Mucosa of descending colon (tissue), 3 donors: ENCODE data around the gene MPHOSPH9. TPM values are rescaled to one million over a fixed set of nuclear protein-coding genes. Genes with fewer than 3 reads are reported as not detected.

Source experiments
- ATAC-seq: fragments of 200-7000 bp; cut with Tn5 transposase; one replicate; pipeline ENCODE4 v1.9.1; 2020; ENCODE audit warnings: mild to moderate bottlenecking, moderate library complexity
- DNase-seq, 3 donors: peaks; one replicate each; pipeline ENCODE4 v3.0.0-alpha.2; 2020
- H3K36me3 ChIP-seq: fragments of 200-600 bp; one replicate; pipeline ENCODE4 v1.8.0; 2021; ENCODE audit warnings: low read depth, mild to moderate bottlenecking
- H3K4me1 ChIP-seq: fragments of 200-600 bp; one replicate; pipeline ENCODE4 v1.8.0; 2021; ENCODE audit warnings: low read depth, mild to moderate bottlenecking
- H3K4me3 ChIP-seq: fragments of 200-600 bp; one replicate; pipeline ENCODE4 v1.8.0; 2021; ENCODE audit warnings: mild to moderate bottlenecking
- H3K9me3 ChIP-seq: fragments of 200-600 bp; one replicate; pipeline ENCODE4 v1.8.0; 2021; ENCODE audit warnings: mild to moderate bottlenecking
- intact Hi-C, 2 donors: fragments of 100-400 bp; cut with DNase I in 1 of 2; cut with micrococcal nuclease in 1 of 2; formaldehyde crosslinking; loops; one replicate each; pipeline versions ENCODE4 v1.11.0 to v1.11.1; 2022; cut with DNase I, micrococcal nuclease
- total RNA-seq, 3 donors: library from RNA; stranded (reverse); fragmentation: NEBNext Ultra II Directional in 2 of 3; extraction: Animal tissue kit (Norgen Biotek cat#: 25700) in 2 of 3; gene quantifications; one replicate each; pipeline versions ENCODE4 v1.2.1 to v1.2.4, GENCODE V29; 2021 to 2023
- TF ChIP-seq, protein P1 (sequence below): fragments of 200-600 bp; IDR thresholded peaks from one replicate; pipeline ENCODE4 v1.8.0; 2022; ENCODE audit warnings: antibody characterized with exemption, mild to moderate bottlenecking
- donor health status: DM: no; HTN: no; CAD: no; lungs with moderate emphysema.
- donor health status: DM: no; HTN: no; CAD: no.
- donor health status: DM: no; HTN: yes; CAD: no.

The MPHOSPH9 gene
- total RNA-seq, 3 donors from 2014 or later: 19.6 to 28.7 (median 19.8) TPM

- TF ChIP-seq, protein P1, sequence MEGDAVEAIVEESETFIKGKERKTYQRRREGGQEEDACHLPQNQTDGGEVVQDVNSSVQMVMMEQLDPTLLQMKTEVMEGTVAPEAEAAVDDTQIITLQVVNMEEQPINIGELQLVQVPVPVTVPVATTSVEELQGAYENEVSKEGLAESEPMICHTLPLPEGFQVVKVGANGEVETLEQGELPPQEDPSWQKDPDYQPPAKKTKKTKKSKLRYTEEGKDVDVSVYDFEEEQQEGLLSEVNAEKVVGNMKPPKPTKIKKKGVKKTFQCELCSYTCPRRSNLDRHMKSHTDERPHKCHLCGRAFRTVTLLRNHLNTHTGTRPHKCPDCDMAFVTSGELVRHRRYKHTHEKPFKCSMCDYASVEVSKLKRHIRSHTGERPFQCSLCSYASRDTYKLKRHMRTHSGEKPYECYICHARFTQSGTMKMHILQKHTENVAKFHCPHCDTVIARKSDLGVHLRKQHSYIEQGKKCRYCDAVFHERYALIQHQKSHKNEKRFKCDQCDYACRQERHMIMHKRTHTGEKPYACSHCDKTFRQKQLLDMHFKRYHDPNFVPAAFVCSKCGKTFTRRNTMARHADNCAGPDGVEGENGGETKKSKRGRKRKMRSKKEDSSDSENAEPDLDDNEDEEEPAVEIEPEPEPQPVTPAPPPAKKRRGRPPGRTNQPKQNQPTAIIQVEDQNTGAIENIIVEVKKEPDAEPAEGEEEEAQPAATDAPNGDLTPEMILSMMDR: no peak
- ATAC-seq: no peak
- intact Hi-C loops: loop anchor here in 1 of 2 donors (5.0 to 10.0 kb wide), 2 partner anchors 102 to 164 kb away; partner anchors contain the start of gene ARL6IP4
- no peaks in the 10 kb centered on the region for H3K36me3 ChIP-seq
- H3K9me3 ChIP-seq: no peaks in the 10 kb centered on the region
- H3K4me1 ChIP-seq: no peaks in the 10 kb centered on the region
- no peak overlapping the region for H3K4me3 ChIP-seq
- DNase-seq: no peak
Observed at GRCh38 chr12:123149088-123149487, 83.9 kb downstream of the MPHOSPH9 start.

DNA sequence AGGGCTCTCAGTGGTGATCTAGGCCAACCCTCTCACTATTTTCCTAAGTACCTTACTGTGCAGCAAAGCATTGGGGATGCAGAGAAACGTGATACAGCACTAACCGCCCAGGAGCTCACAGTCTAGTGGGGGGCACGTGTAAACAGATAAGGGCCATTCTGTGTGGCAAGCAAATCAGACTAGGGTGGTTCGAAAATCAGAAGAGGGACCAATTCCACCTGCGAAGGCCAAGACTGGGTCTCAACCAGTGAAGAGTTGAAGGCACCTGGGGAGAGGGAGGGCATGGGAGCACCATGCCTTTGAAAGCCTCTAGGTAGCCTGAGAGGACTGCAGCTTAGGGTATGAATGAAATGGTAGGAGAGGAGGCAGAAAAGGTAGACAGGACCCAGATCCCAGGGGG is 84.3 kb downstream of the MPHOSPH9 start:
- DNase-seq: no peak
- Histone ChIP-seq H3K9me3 (no peaks in the 10 kb centered on the region), H3K4me1 (peaks cover under 1% of the 10 kb centered on the region), H3K36me3 (no peaks in the 10 kb centered on the region), H3K4me3 (no peak overlapping the region)
- TF ChIP-seq, protein P1: no peak
- intact Hi-C loops: loop anchor here in 1 of 2 donors (5.0 to 10.0 kb wide), 2 partner anchors 101 to 164 kb away; partner anchors contain the start of gene ARL6IP4
- no peak for ATAC-seq

- no peak for ATAC-seq
- intact Hi-C loops: loop anchor here in 1 of 2 donors (5.0 to 10.0 kb wide), 2 partner anchors 101 to 163 kb away; partner anchors contain the start of gene ARL6IP4
- no peak for DNase-seq
- Histone ChIP-seq H3K4me3 (no peak overlapping the region), H3K9me3 (no peaks in the 10 kb centered on the region), H3K4me1 (peaks cover 5% of the 10 kb centered on the region), H3K36me3 (no peaks in the 10 kb centered on the region)
- TF ChIP-seq, protein P1: no peak
Observed at GRCh38 chr12:123148223-123148622, 84.7 kb downstream of the MPHOSPH9 start.

- intact Hi-C loops: loop anchor here in 1 of 2 donors (5.0 to 10.0 kb wide), 2 partner anchors 98 to 160 kb away; partner anchors contain the start of gene ARL6IP4
- no peak for ATAC-seq
- Histone ChIP-seq H3K4me3 (no peak overlapping the region), H3K4me1 (peaks cover 34% of the 10 kb centered on the region), H3K9me3 (no peaks in the 10 kb centered on the region), H3K36me3 (no peaks in the 10 kb centered on the region)
- DNase-seq: no peak
- TF ChIP-seq, protein P1: no peak
Observed at GRCh38 chr12:123145211-123145610, 87.7 kb downstream of the MPHOSPH9 start.

DNA sequence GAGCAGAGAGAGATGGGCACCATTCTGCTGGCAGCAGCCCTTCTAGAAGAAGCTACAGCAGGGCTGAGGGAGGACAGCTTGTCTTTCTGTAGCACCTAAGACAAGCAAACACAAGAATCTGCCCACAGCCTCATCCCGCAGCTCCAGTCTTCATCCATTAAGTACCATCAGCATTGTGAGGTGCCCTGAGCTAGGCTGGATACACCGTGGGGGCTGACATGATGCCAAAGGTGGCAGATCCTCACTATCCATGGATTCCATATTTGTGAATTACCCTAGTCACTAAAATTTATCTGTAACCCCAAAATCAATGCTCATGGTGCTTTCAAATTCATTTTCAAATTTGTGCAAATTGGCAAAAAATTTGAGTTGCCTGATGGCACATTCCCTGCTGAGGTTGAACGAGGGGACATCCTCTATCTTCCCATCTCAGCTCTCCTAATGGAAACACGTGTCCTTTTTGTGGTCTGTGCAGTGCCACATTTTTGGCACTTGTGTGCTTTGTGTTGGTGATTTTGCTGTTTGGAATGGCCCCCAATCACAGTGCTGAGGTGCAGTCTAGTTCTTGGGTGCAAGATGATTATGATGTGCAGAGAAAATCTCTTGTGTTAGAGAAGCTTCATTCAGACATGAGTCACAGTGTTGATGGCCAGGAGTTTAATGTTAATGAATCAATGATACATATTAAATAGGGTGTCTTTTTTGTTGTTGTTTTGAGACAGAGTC is 89.0 kb downstream of the MPHOSPH9 start:
- no peak for DNase-seq
- no peaks in the 10 kb centered on the region for H3K36me3 ChIP-seq
- intact Hi-C loops: loop anchor here in 1 of 2 donors (10.0 kb wide), 1 partner anchor 159 kb away; the partner anchor contains the start of gene ARL6IP4
- TF ChIP-seq, protein P1: no peak
- H3K4me1 ChIP-seq: peaks cover 41% of the 10 kb centered on the region
- no peak for ATAC-seq
- H3K4me3 ChIP-seq: no peak overlapping the region
- no peaks in the 10 kb centered on the region for H3K9me3 ChIP-seq
